H9 (cell line): ENCODE measurements around the gene DIP2C. TPM values are rescaled to one million over a fixed set of nuclear protein-coding genes. Genes with fewer than 3 reads are reported as not detected.

ENCODE experiments used
- DNase-seq: peaks from one replicate; pipeline ENCODE4 v3.0.0-alpha.2; 2017
- H2AFZ ChIP-seq: one replicate; pipeline ENCODE4 v1.6.1; 2013; ENCODE audit warnings: mild to moderate bottlenecking, low read length, control low read depth, moderate library complexity
- H2AK5ac ChIP-seq: 2 replicates; pipeline ENCODE4 v1.6.1; 2013; ENCODE audit warnings: low read length, control low read depth, mixed read lengths; ENCODE audit not compliant: insufficient read length
- H2BK120ac ChIP-seq: one replicate; pipeline ENCODE4 v1.6.1; 2013; ENCODE audit warnings: low read depth, mild to moderate bottlenecking, low read length, control low read depth, inconsistent platforms; ENCODE audit not compliant: poor library complexity, severe bottlenecking
- H2BK12ac ChIP-seq: 2 replicates; pipeline ENCODE4 v1.6.1; 2013; ENCODE audit warnings: low read length, control low read depth, mixed read lengths, low read depth; ENCODE audit not compliant: insufficient read length
- H2BK15ac ChIP-seq: 2 replicates; pipeline ENCODE4 v1.6.1; 2013; ENCODE audit warnings: low read depth, low read length, control low read depth
- H2BK20ac ChIP-seq: one replicate; pipeline ENCODE4 v1.6.1; 2013; ENCODE audit warnings: low read depth, mild to moderate bottlenecking, low read length, control low read depth, inconsistent platforms; ENCODE audit not compliant: poor library complexity, severe bottlenecking
- H2BK5ac ChIP-seq: 2 replicates; pipeline ENCODE4 v1.6.1; 2013; ENCODE audit warnings: low read length, control low read depth, mixed read lengths; ENCODE audit not compliant: insufficient read length
- H3K14ac ChIP-seq: 2 replicates; pipeline ENCODE4 v1.6.1; 2013; ENCODE audit warnings: low read length, control low read depth; ENCODE audit not compliant: insufficient read depth
- H3K18ac ChIP-seq: 2 replicates; pipeline ENCODE4 v1.6.1; 2013; ENCODE audit warnings: low read depth, mild to moderate bottlenecking, mixed read lengths, low read length, control low read depth; ENCODE audit not compliant: insufficient read length
- H3K23ac ChIP-seq: 2 replicates; pipeline ENCODE4 v1.6.1; 2013; ENCODE audit warnings: low read length, control low read depth, mixed read lengths, low read depth; ENCODE audit not compliant: insufficient read length
- H3K23me2 ChIP-seq: 2 replicates; pipeline ENCODE4 v1.6.1; 2013; ENCODE audit warnings: low read depth, mild to moderate bottlenecking, mixed read lengths, low read length, control low read depth; ENCODE audit not compliant: insufficient read length, poor library complexity, severe bottlenecking
- H3K27ac ChIP-seq: 2 replicates; pipeline ENCODE4 v1.5.1; 2013; ENCODE audit warnings: low read length, control low read depth, mixed read lengths, low read depth; ENCODE audit not compliant: insufficient read length
- H3K27me3 ChIP-seq: 2 replicates; pipeline ENCODE4 v1.6.1; 2013; ENCODE audit warnings: low read length, control low read depth, inconsistent platforms; ENCODE audit not compliant: insufficient read depth
- H3K4ac ChIP-seq: 2 replicates; pipeline ENCODE4 v1.6.1; 2013; ENCODE audit warnings: low read depth, mild to moderate bottlenecking, control low read depth, inconsistent platforms, low read length, moderate library complexity
- H3K4me1 ChIP-seq: 2 replicates; pipeline ENCODE4 v1.6.1; 2013; ENCODE audit warnings: low read length, control low read depth, inconsistent platforms; ENCODE audit not compliant: insufficient read depth
- H3K4me2 ChIP-seq: 2 replicates; pipeline ENCODE4 v1.6.1; 2013; ENCODE audit warnings: low read length, control low read depth, mixed read lengths; ENCODE audit not compliant: insufficient read length, insufficient read depth
- H3K56ac ChIP-seq: 2 replicates; pipeline ENCODE4 v1.6.1; 2013; ENCODE audit warnings: low read depth, mild to moderate bottlenecking, mixed read lengths, low read length, control low read depth; ENCODE audit not compliant: insufficient read length
- H3K79me1 ChIP-seq: 2 replicates; pipeline ENCODE4 v1.6.1; 2013; ENCODE audit warnings: low read depth, mild to moderate bottlenecking, moderate library complexity, low read length, control low read depth, inconsistent platforms; ENCODE audit not compliant: insufficient read depth, poor library complexity, severe bottlenecking
- H3K79me2 ChIP-seq: 2 replicates; pipeline ENCODE4 v1.6.1; 2013; ENCODE audit warnings: low read length, control low read depth, inconsistent platforms; ENCODE audit not compliant: insufficient read depth
- H3K9ac ChIP-seq: 2 replicates; pipeline ENCODE4 v1.6.1; 2013; ENCODE audit warnings: low read length, control low read depth, mixed read lengths; ENCODE audit not compliant: insufficient read length; ENCODE audit errors: extremely low read depth
- H3K9me3 ChIP-seq: one replicate; pipeline ENCODE4 v1.6.1; 2013; ENCODE audit warnings: low read depth, low read length, inconsistent platforms; ENCODE audit not compliant: control insufficient read depth
- H3T11ph ChIP-seq: one replicate; pipeline ENCODE4 v1.6.1; 2013; ENCODE audit warnings: mild to moderate bottlenecking, low read length, control low read depth, inconsistent platforms
- H4K20me1 ChIP-seq: one replicate; pipeline ENCODE4 v1.6.1; 2013; ENCODE audit not compliant: control insufficient read depth, insufficient read length, insufficient read depth
- H4K5ac ChIP-seq: 2 replicates; pipeline ENCODE4 v1.6.1; 2013; ENCODE audit warnings: low read depth, mild to moderate bottlenecking, mixed read lengths, low read length, control low read depth; ENCODE audit not compliant: insufficient read length
- H4K8ac ChIP-seq: replicated peaks from 2 replicates; pipeline ENCODE4 v1.6.1; 2013; ENCODE audit warnings: low read length, control low read depth, mixed read lengths, low read depth; ENCODE audit not compliant: insufficient read length
- H4K91ac ChIP-seq: 2 replicates; pipeline ENCODE4 v1.6.1; 2013; ENCODE audit warnings: low read depth, mild to moderate bottlenecking, moderate library complexity, mixed read lengths, low read length, control low read depth; ENCODE audit not compliant: insufficient read length
- H3K27ac Mint-ChIP-seq, 3 experiments: 2 replicates in 2 of 3; 3 replicates in 1 of 3; pipeline ENCODE4 v1.8.0; 2020 to 2021; ENCODE audit warnings: mixed read lengths in 3 of 3, mild to moderate bottlenecking in 1 of 3, moderate library complexity in 1 of 3
- H3K27me3 Mint-ChIP-seq: 2 replicates; pipeline ENCODE4 v1.8.0; 2021; ENCODE audit warnings: low read depth, mild to moderate bottlenecking, moderate library complexity, mixed read lengths
- H3K36me3 Mint-ChIP-seq, 3 experiments: 2 replicates in 2 of 3; 3 replicates in 1 of 3; pipeline ENCODE4 v1.8.0; 2020 to 2021; ENCODE audit warnings: low read depth in 3 of 3, mixed read lengths in 3 of 3; ENCODE audit not compliant: insufficient read depth in 1 of 3
- H3K4me1 Mint-ChIP-seq, 2 experiments: 2 replicates each; pipeline ENCODE4 v1.8.0; 2020; ENCODE audit warnings: mixed read lengths in 2 of 2
- H3K4me3 Mint-ChIP-seq, 2 experiments: 2 replicates in 1 of 2; 3 replicates in 1 of 2; pipeline ENCODE4 v1.8.0; 2020 to 2021; ENCODE audit warnings: mild to moderate bottlenecking in 2 of 2, mixed read lengths in 2 of 2, moderate library complexity in 1 of 2
- H3K9me3 Mint-ChIP-seq, 2 experiments: 2 replicates in 1 of 2; 3 replicates in 1 of 2; pipeline ENCODE4 v1.8.0; 2020; ENCODE audit warnings: mild to moderate bottlenecking in 2 of 2, mixed read lengths in 2 of 2, moderate library complexity in 1 of 2
- CTCF ChIP-seq: fragments of 200-600 bp; sonication (generic); conservative IDR thresholded peaks from 3 replicates; pipeline ENCODE4 v1.8.0; 2021; ENCODE audit warnings: antibody characterized with exemption, mild to moderate bottlenecking
- WGBS: extraction: QIAGEN DNeasy Blood & Tissue Kit; methylation state at CpG from one replicate; pipeline ENCODE4 v1.1.7; 2013; ENCODE audit warnings: missing lambda C conversion rate, low lambda C conversion rate, mixed read lengths; ENCODE audit not compliant: insufficient read length; ENCODE audit errors: extremely low coverage; 5-methylcytosine and 5-hydroxymethylcytosine counted together
- total RNA-seq: library from RNA; stranded (reverse); gene quantifications from 2 replicates; pipeline ENCODE4 v1.2.1, GENCODE V29; 2021

Gene DIP2C
- total RNA-seq, 1 experiment from 2014 or later: 7.9 TPM

GRCh38 chr10:273088-273487, 416.4 kb downstream of the DIP2C start:
- Mint-ChIP-seq H3K27ac (no peak overlapping the region), H3K4me3 (no peak overlapping the region), H3K36me3 (peaks cover 0 to 12% (median 4%) of the 10 kb centered on the region in 3 experiments; a peak in 4 of 7 replicates), H3K4me1 (peaks cover 20 to 22% of the 10 kb centered on the region in 2 experiments), H3K27me3 (peaks cover 2% of the 10 kb centered on the region; the same call in 1 of the 2 replicates), H3K9me3 (no peaks in the 10 kb centered on the region)
- H3K79me2 ChIP-seq: no peaks in the 10 kb centered on the region
- no peak overlapping the region for H3K4ac ChIP-seq
- DNase-seq: no peak
- H4K20me1 ChIP-seq: no peaks in the 10 kb centered on the region
- peaks cover 2% of the 10 kb centered on the region; the same call in 1 of the 2 replicates for H3K4me1 ChIP-seq
- no peaks in the 10 kb centered on the region for H3K79me1 ChIP-seq
- H3K23me2 ChIP-seq: peaks cover 4% of the 10 kb centered on the region
- H2BK12ac ChIP-seq: no peak overlapping the region
- TF ChIP-seq CTCF: no peak
- H3K56ac ChIP-seq: no peak overlapping the region
- no CpG with 5 or more reads among the region's 16 CpGs for WGBS
- H4K8ac ChIP-seq: no peak overlapping the region
- no peak overlapping the region for H2BK120ac ChIP-seq
- H3K14ac ChIP-seq: no peak overlapping the region
- H3K9me3 ChIP-seq: no peaks in the 10 kb centered on the region
- H3K18ac ChIP-seq: no peak overlapping the region
- no peak overlapping the region for H2BK15ac ChIP-seq
- no peak overlapping the region for H2BK5ac ChIP-seq
- no peak overlapping the region for H3K9ac ChIP-seq
- no peak overlapping the region for H2BK20ac ChIP-seq
- H3K27ac ChIP-seq: no peak overlapping the region
- no peak overlapping the region for H3T11ph ChIP-seq
- no peak overlapping the region for H2AK5ac ChIP-seq
- no peak overlapping the region for H3K23ac ChIP-seq
- H3K27me3 ChIP-seq: no peaks in the 10 kb centered on the region
- no peak overlapping the region for H3K4me2 ChIP-seq
- no peak overlapping the region for H2AFZ ChIP-seq
- no peak overlapping the region for H4K5ac ChIP-seq
- no peak overlapping the region for H4K91ac ChIP-seq
